Astrocyte (in vitro differentiated cells and primary cell): ENCODE measurements around the gene FAM177B.

Source experiments
- EZH2 ChIP-seq: IDR thresholded peaks from 2 replicates; pipeline ENCODE4 v1.6.1; 2012; ENCODE audit warnings: mild to moderate bottlenecking, low read length, inconsistent platforms; ENCODE audit not compliant: insufficient read depth
- TF ChIP-seq, protein P1 (sequence below): IDR thresholded peaks from 2 replicates; pipeline ENCODE4 v1.5.1; 2011; ENCODE audit warnings: low read depth, mild to moderate bottlenecking, inconsistent platforms, low read length, moderate library complexity; ENCODE audit not compliant: insufficient read depth

- TF ChIP-seq, protein P1, sequence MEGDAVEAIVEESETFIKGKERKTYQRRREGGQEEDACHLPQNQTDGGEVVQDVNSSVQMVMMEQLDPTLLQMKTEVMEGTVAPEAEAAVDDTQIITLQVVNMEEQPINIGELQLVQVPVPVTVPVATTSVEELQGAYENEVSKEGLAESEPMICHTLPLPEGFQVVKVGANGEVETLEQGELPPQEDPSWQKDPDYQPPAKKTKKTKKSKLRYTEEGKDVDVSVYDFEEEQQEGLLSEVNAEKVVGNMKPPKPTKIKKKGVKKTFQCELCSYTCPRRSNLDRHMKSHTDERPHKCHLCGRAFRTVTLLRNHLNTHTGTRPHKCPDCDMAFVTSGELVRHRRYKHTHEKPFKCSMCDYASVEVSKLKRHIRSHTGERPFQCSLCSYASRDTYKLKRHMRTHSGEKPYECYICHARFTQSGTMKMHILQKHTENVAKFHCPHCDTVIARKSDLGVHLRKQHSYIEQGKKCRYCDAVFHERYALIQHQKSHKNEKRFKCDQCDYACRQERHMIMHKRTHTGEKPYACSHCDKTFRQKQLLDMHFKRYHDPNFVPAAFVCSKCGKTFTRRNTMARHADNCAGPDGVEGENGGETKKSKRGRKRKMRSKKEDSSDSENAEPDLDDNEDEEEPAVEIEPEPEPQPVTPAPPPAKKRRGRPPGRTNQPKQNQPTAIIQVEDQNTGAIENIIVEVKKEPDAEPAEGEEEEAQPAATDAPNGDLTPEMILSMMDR, result no peak
- no peak for TF ChIP-seq EZH2
These were observed 40.3 kb upstream of the FAM177B start for GRCh38 chr1:222696741-222697140.
